CD14-positive monocyte (primary cell): ENCODE data around the gene PMEPA1. TPM values are rescaled to one million over a fixed set of nuclear protein-coding genes. Genes with fewer than 3 reads are reported as not detected.

Experiments
- DNase-seq, 3 donors: peaks; one replicate each; pipeline ENCODE4 v3.0.0-alpha.2; 2011 to 2022
- H2AFZ ChIP-seq: 2 replicates; pipeline ENCODE4 v1.6.0; 2012; ENCODE audit warnings: mild to moderate bottlenecking, low read depth, low read length, inconsistent platforms; ENCODE audit not compliant: insufficient read depth, poor library complexity, severe bottlenecking
- H3K27ac ChIP-seq, 2 donors: 1 replicate in 1 of 2; 2 replicates in 1 of 2; pipeline ENCODE4 v1.5.1; 2012 to 2013; ENCODE audit warnings: low read length in 2 of 2, control low read depth in 1 of 2, inconsistent platforms in 1 of 2, low read depth in 1 of 2, mild to moderate bottlenecking in 1 of 2
- H3K27me3 ChIP-seq, 2 donors: one replicate each; pipeline versions ENCODE4 v1.6.0 to v1.6.1; 2011 to 2013; ENCODE audit warnings: low read length in 2 of 2; ENCODE audit not compliant: control insufficient read depth in 2 of 2, insufficient read depth in 2 of 2
- H3K36me3 ChIP-seq, 2 donors: replicated peaks in 1 of 2; 1 replicate in 1 of 2; 2 replicates in 1 of 2; pipeline versions ENCODE4 v1.5.1 to v1.6.1; 2012 to 2013; ENCODE audit warnings: low read length in 2 of 2, control low read depth in 1 of 2, inconsistent platforms in 1 of 2, mild to moderate bottlenecking in 1 of 2; ENCODE audit not compliant: insufficient read depth in 2 of 2, control insufficient read depth in 1 of 2
- H3K4me1 ChIP-seq, 2 donors: 1 replicate in 1 of 2; 2 replicates in 1 of 2; pipeline versions ENCODE4 v1.5.1 to v1.6.1; 2012 to 2013; ENCODE audit warnings: low read length in 2 of 2, control low read depth in 1 of 2, inconsistent platforms in 1 of 2, mild to moderate bottlenecking in 1 of 2, moderate library complexity in 1 of 2; ENCODE audit not compliant: insufficient read depth in 2 of 2, control insufficient read depth in 1 of 2
- H3K4me2 ChIP-seq: replicated peaks from 2 replicates; pipeline ENCODE3; 2012; ENCODE audit warnings: low read length, moderate library complexity, mild to moderate bottlenecking; ENCODE audit not compliant: poor library complexity, severe bottlenecking; ENCODE audit errors: extremely low read depth
- H3K4me3 ChIP-seq, 3 experiments: fragments of 200-600 bp in 1 of 3; sonication (generic) in 1 of 3; replicated peaks in 1 of 3; 1 replicate in 2 of 3; 2 replicates in 1 of 3; pipeline ENCODE4 v1.5.1; 2011 to 2013; ENCODE audit warnings: low read length in 3 of 3, mild to moderate bottlenecking in 3 of 3, control low read depth in 2 of 3, low read depth in 2 of 3, inconsistent platforms in 1 of 3, moderate library complexity in 1 of 3
- H3K79me2 ChIP-seq: 2 replicates; pipeline ENCODE4 v1.6.0; 2012; ENCODE audit warnings: mild to moderate bottlenecking, control low read depth, inconsistent platforms, low read length, moderate library complexity; ENCODE audit not compliant: insufficient read depth
- H3K9ac ChIP-seq: 2 replicates; pipeline ENCODE4 v1.6.0; 2017; ENCODE audit warnings: low read length, mild to moderate bottlenecking; ENCODE audit not compliant: insufficient read depth, poor library complexity, severe bottlenecking
- H3K9me3 ChIP-seq, 2 donors: replicated peaks in 1 of 2; 1 replicate in 1 of 2; 2 replicates in 1 of 2; pipeline versions ENCODE4 v1.5.1 to v1.6.1; 2012 to 2013; ENCODE audit warnings: low read length in 2 of 2, control low read depth in 1 of 2; ENCODE audit not compliant: control insufficient read depth in 1 of 2, insufficient read depth in 1 of 2
- H4K20me1 ChIP-seq: 2 replicates; pipeline ENCODE4 v1.6.0; 2012; ENCODE audit warnings: mild to moderate bottlenecking, low read length, control low read depth, moderate library complexity; ENCODE audit not compliant: insufficient read depth
- H3K27ac Mint-ChIP-seq, 7 donors: one replicate each; pipeline ENCODE4 v1.8.0; 2020; ENCODE audit warnings: mild to moderate bottlenecking in 7 of 7, mixed read lengths in 7 of 7, moderate library complexity in 6 of 7, inconsistent platforms in 2 of 7
- H3K27me3 Mint-ChIP-seq, 3 donors: one replicate each; pipeline ENCODE4 v1.8.0; 2021 to 2022; ENCODE audit warnings: low read depth in 3 of 3, mild to moderate bottlenecking in 3 of 3, mixed read lengths in 3 of 3, moderate library complexity in 3 of 3, inconsistent platforms in 1 of 3
- H3K36me3 Mint-ChIP-seq, 2 donors: one replicate each; pipeline ENCODE4 v1.8.0; 2020; ENCODE audit warnings: mixed read lengths in 2 of 2, inconsistent platforms in 1 of 2, mild to moderate bottlenecking in 1 of 2
- H3K4me1 Mint-ChIP-seq: one replicate; pipeline ENCODE4 v1.8.0; 2020; ENCODE audit warnings: mild to moderate bottlenecking, mixed read lengths
- H3K4me3 Mint-ChIP-seq, 2 donors: one replicate each; pipeline ENCODE4 v1.8.0; 2020; ENCODE audit warnings: mild to moderate bottlenecking in 2 of 2, mixed read lengths in 2 of 2, moderate library complexity in 1 of 2
- H3K9me3 Mint-ChIP-seq, 7 donors: one replicate each; pipeline ENCODE4 v1.8.0; 2020 to 2022; ENCODE audit warnings: mixed read lengths in 7 of 7, mild to moderate bottlenecking in 6 of 7, moderate library complexity in 6 of 7, inconsistent platforms in 2 of 7
- CTCF ChIP-seq: fragments of 200-600 bp; IDR thresholded peaks from one replicate; pipeline ENCODE4 v1.8.0; 2022; ENCODE audit warnings: antibody characterized with exemption, mild to moderate bottlenecking
- WGBS: methylation state at CpG from one replicate; pipeline ENCODE4 v1.1.5; 2013; ENCODE audit warnings: missing lambda C conversion rate; ENCODE audit not compliant: insufficient coverage; 5-methylcytosine and 5-hydroxymethylcytosine counted together
- intact Hi-C, 2 donors: fragments of 100-400 bp; cut with micrococcal nuclease; formaldehyde crosslinking; loops; one replicate each; pipeline versions ENCODE4 v1.15.0 to v1.15.1; 2023
- polyA plus RNA-seq, 3 donors: library from polyadenylated mRNA; depleted of rRNA in 1 of 3; unstranded in 2 of 3; stranded (reverse) in 1 of 3; fragments of 300-500 nt in 2 of 3; fragments of >200 nt in 1 of 3; fragmentation: Illumina TruSeq in 2 of 3; gene quantifications; 1 replicate in 2 of 3; 2 replicates in 1 of 3; pipeline ENCODE4 v1.2.3, GENCODE V29; 2012 to 2021

PMEPA1 gene
- polyA plus RNA-seq, 3 donors, result 0.12 to 0.73 (median 0.59) TPM

- Mint-ChIP-seq H3K4me3 (no peak overlapping the region), H3K27ac (no peak overlapping the region), H3K36me3 (no peaks in the 10 kb centered on the region), H3K27me3 (peaks cover 8 to 18% (median 10%) of the 10 kb centered on the region in 3 donors), H3K9me3 (peaks cover 0 to 1% (median 0%) of the 10 kb centered on the region in 7 donors), H3K4me1 (no peaks in the 10 kb centered on the region)
- WGBS, result 98% methylated on average over 9 of the region's 9 CpGs
- Histone ChIP-seq H3K27ac (no peak overlapping the region), H3K4me3 (no peak overlapping the region), H3K9me3 (no peaks in the 10 kb centered on the region), H3K27me3 (no peaks in the 10 kb centered on the region), H2AFZ (no peak overlapping the region), H3K79me2 (no peaks in the 10 kb centered on the region), H3K9ac (no peak overlapping the region), H4K20me1 (no peaks in the 10 kb centered on the region), H3K36me3 (no peaks in the 10 kb centered on the region), H3K4me2 (no peak overlapping the region), H3K4me1 (no peaks in the 10 kb centered on the region)
- intact Hi-C loops, result no loop called here
- no peak for DNase-seq
- no peak for TF ChIP-seq CTCF
Measured at GRCh38 chr20:57725636-57726035, 15.8 kb upstream of the PMEPA1 start.

- H3K4me1 Mint-ChIP-seq, result no peaks in the 10 kb centered on the region
- Histone ChIP-seq H4K20me1 (no peaks in the 10 kb centered on the region), H3K4me3 (no peak overlapping the region), H3K4me2 (no peak overlapping the region), H3K36me3 (no peaks in the 10 kb centered on the region), H3K9me3 (no peaks in the 10 kb centered on the region), H2AFZ (no peak overlapping the region), H3K27me3 (no peaks in the 10 kb centered on the region), H3K27ac (no peak overlapping the region), H3K4me1 (no peaks in the 10 kb centered on the region), H3K79me2 (no peaks in the 10 kb centered on the region), H3K9ac (no peak overlapping the region)
- no peaks in the 10 kb centered on the region for H3K36me3 Mint-ChIP-seq
- no peak overlapping the region for H3K27ac Mint-ChIP-seq
- TF ChIP-seq CTCF, result no peak
- WGBS, result 97% methylated on average over 13 of the region's 16 CpGs
- H3K27me3 Mint-ChIP-seq, result peaks cover 7 to 18% (median 10%) of the 10 kb centered on the region in 3 donors
- DNase-seq, result no peak
- peaks cover 0 to 1% (median 0%) of the 10 kb centered on the region in 7 donors for H3K9me3 Mint-ChIP-seq
- intact Hi-C loops, result no loop called here
- H3K4me3 Mint-ChIP-seq, result no peak overlapping the region
Measured at GRCh38 chr20:57724610-57725405, 15.0 kb upstream of the PMEPA1 start.
